GM19438 (cell line): Measurements from ENCODE around the gene TMEM106C.

Experiments
- ATAC-seq: cut with Tn5 transposase; IDR thresholded peaks from one replicate; pipeline ENCODE4 v1.9.1; 2021; ENCODE audit warnings: low read depth; ENCODE audit not compliant: unreplicated experiment

TMEM106C gene

DNA sequence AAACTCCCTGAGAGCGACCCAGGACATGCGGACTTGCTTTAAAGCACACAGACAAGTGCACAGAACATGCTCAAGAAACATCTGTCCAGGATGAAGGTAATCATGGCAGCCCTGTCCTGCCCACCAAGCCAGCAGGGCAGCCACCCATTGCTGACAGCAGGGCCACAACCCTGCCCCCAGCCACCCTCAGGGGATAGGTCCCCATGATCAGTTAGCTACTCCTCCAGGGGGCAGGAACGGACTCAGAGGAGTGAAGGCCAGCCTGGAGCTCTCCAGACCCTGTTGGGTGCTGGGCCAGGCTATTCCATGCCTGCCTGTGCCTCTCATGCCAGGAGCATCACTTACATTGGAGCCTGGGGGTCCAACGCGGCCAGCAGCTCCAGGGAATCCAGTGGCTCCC is 15.8 kb downstream of the TMEM106C start:
- no peak for ATAC-seq

GRCh38 chr12:47979686-47980085 is 16.3 kb downstream of the TMEM106C start:
- no peak for ATAC-seq

- ATAC-seq, result no peak
Observed at GRCh38 chr12:47980197-47980596, 16.8 kb downstream of the TMEM106C start.

GRCh38 chr12:47980779-47981495 is 17.5 kb downstream of the TMEM106C start:
- ATAC-seq, result no peak

GRCh38 chr12:47981496-47982260 is 18.3 kb downstream of the TMEM106C start:
- no peak for ATAC-seq

GRCh38 chr12:47982311-47982710 is 18.9 kb downstream of the TMEM106C start:
- ATAC-seq, result no peak

DNA sequence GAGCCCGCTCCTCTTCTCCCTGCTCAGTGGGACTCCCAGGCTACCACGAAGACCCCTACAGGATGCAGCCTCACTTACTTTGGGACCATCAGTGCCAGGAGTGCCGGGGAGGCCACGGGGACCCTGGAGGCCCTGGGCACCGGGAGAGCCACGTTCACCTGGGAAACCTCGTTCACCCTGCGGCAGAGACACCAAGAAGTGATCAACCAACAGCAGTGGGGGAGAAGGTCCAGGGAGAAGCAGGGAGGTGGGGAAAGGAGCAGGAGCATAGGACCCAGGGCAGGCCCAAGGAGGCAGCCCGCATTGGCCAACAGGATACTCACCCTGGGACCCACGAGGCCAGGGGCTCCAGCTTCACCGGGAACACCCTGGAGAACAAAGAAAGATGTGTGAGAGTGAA is 19.4 kb downstream of the TMEM106C start:
- ATAC-seq, result no peak

GRCh38 chr12:47983541-47984115 is 20.2 kb downstream of the TMEM106C start:
- ATAC-seq, result no peak

DNA sequence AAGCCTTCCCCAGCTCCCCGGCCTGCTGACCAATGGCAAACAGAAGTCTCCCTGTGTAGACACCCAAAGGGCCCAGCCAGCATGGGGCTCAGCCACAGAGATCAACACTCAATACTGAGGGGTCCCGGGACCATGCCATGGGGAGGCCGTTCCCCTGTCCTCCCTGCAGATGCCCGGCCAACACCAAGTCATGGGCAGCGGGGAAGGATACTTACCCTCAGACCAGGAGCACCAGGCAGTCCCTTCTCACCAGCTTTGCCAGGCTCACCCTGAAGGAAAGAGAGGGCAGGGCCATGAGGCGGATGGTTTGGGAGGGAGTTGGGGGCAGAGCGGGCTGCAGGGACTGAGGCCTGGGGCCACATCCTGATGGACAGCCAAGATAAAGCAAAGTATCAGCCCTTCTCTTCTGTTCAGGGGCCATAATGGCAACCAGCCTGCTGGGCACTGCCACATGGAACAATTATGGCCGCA is 21.0 kb downstream of the TMEM106C start:
- ATAC-seq, result no peak

- no peak for ATAC-seq
Observed at GRCh38 chr12:47985596-47986290, 22.3 kb downstream of the TMEM106C start.

GRCh38 chr12:47986291-47986660 is 22.9 kb downstream of the TMEM106C start:
- ATAC-seq, result no peak

DNA sequence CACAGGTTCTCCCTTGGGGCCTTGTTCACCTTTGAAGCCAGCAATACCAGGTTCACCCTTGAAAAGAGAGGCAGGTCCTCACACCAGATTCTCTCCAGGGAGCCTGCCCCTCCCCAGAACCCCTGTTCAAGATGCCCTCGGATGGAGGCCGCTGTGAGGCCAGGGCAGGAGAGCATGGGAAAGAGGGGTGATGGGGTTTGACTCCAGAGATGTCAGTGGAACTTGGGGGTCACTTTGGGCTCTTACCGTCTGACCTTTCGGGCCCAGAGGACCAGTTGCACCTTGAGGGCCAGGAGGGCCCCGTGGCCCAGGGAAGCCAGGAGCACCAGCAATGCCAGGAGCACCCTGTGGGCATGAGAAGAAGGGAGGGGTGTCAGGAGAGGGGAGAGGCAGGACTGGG is 23.4 kb downstream of the TMEM106C start:
- no peak for ATAC-seq

GRCh38 chr12:47987411-47988072 is 24.1 kb downstream of the TMEM106C start:
- ATAC-seq, result no peak

- ATAC-seq, result no peak
Observed at GRCh38 chr12:47988073-47989022, 25.0 kb downstream of the TMEM106C start.

DNA sequence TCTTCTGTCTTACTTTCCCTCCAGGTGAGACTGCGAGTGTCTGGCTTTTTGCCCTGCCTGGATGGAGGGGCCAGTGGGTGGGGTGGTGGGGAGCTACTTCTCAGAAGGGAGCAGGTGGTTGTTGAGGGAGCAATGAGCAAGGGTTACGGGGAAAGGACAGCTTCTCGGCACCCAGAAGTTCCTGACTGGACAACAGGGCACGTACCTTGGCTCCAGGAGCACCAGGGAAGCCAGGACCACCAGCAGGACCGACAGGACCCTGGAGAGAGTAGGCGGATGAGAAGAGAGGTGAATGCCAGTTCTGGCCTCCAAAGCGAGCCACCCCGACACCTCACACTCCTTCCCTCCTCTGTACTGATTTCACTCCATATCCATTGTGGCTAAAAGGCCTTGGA is 25.6 kb downstream of the TMEM106C start:
- ATAC-seq, result no peak

DNA sequence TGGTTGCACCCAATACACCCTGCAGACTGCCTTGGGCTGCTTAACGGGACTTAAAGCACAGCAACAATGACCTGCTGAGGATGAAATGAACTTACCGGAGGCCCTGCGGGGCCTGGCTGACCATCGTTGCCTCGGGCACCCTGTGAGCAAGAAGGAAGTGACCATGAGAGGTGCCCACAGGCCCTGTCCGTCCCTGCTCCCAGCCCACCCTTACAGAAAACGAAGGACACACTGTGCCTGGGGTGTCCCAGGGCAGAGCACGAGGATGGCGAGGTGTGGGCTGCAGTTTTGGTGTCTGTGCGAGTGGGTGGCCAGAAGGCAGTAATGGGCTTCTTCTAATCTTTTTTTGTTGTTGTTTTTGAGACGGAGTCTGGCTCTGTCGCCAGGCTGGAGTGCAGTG is 26.3 kb downstream of the TMEM106C start:
- no peak for ATAC-seq

- peak; percentile 97 for ATAC-seq
Observed at GRCh38 chr12:47990351-47991105, 27.1 kb downstream of the TMEM106C start.

GRCh38 chr12:47991106-47992061 is 28.0 kb downstream of the TMEM106C start:
- no peak for ATAC-seq
